Thoracic aorta (tissue), 2 donors: ENCODE measurements around the gene MORC4. TPM values are rescaled to one million over a fixed set of nuclear protein-coding genes. Genes with fewer than 3 reads are reported as not detected.

Experiments used
- ATAC-seq: fragments of 150-250 bp; one replicate; pipeline ENCODE4 v1.8.0; 2017; ENCODE audit warnings: low read depth; ENCODE audit not compliant: insufficient number of reproducible peaks, low FRiP score
- DNase-seq: peaks from one replicate; pipeline ENCODE4 v3.0.0-alpha.2; 2020; ENCODE audit warnings: low spot score
- H3K27ac ChIP-seq, 2 donors: fragments of 200-600 bp; sonication (generic); 1 replicate in 1 of 2; 2 replicates in 1 of 2; pipeline ENCODE4 v1.5.1; 2016; ENCODE audit warnings: mild to moderate bottlenecking in 2 of 2, moderate library complexity in 2 of 2
- H3K27me3 ChIP-seq: fragments of 200-600 bp; sonication (generic); replicated peaks from 2 replicates; pipeline ENCODE4 v1.6.0; 2016; ENCODE audit warnings: mild to moderate bottlenecking; ENCODE audit not compliant: insufficient read depth
- H3K36me3 ChIP-seq: fragments of 200-600 bp; sonication (generic); one replicate; pipeline ENCODE4 v1.5.1; 2016
- H3K4me1 ChIP-seq, 2 donors: fragments of 200-600 bp; sonication (generic); 1 replicate in 1 of 2; 2 replicates in 1 of 2; pipeline versions ENCODE4 v1.5.1 to v1.6.0; 2016; ENCODE audit warnings: low read depth in 2 of 2, mild to moderate bottlenecking in 1 of 2; ENCODE audit not compliant: control insufficient read depth in 1 of 2
- H3K4me3 ChIP-seq: fragments of 200-600 bp; sonication (generic); 2 replicates; pipeline ENCODE4 v1.5.1; 2016; ENCODE audit warnings: mild to moderate bottlenecking
- H3K9me3 ChIP-seq: fragments of 200-600 bp; sonication (generic); 2 replicates; pipeline ENCODE4 v1.5.1; 2016
- total RNA-seq, 2 donors: library from RNA; depleted of rRNA; stranded (reverse); fragments of >200 nt; gene quantifications; one replicate each; pipeline versions ENCODE4 v1.1.0 to v1.2.3, GENCODE V29; 2016
- TF ChIP-seq, protein P1 (sequence below): fragments of 200-600 bp; sonication (generic); IDR thresholded peaks from one replicate; pipeline ENCODE4 v1.5.1; 2019; ENCODE audit warnings: antibody characterized with exemption

Gene MORC4
- total RNA-seq, 2 donors from 2014 or later: 10.4 to 28.4 TPM

DNA sequence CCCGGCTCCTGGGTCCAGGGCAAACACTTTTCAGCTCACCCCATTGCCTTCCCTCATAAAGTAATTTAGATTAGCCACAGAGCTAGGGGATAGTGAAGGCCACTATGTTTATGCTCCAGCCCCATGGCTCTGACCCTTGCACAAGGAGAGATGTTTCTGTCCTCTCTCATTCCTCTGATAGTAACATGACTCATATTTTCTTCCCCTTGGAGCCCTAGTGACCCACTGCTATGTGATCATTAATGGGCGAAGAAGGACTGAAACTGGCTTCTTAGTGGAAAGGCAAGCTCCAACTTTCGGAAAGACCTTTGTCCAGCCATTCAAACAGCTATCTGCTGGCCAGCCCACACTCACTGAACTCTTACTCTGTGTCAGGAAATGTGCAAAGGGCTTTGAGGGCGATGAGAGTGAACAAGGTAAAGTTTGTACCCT is 67.5 kb downstream of the MORC4 start:
- Histone ChIP-seq H3K36me3 (no peaks in the 10 kb centered on the region), H3K27me3 (no peaks in the 10 kb centered on the region), H3K27ac (no peak overlapping the region), H3K4me1 (no peaks in the 10 kb centered on the region), H3K9me3 (no peaks in the 10 kb centered on the region), H3K4me3 (no peak overlapping the region)
- no peak for ATAC-seq
- TF ChIP-seq, protein P1, sequence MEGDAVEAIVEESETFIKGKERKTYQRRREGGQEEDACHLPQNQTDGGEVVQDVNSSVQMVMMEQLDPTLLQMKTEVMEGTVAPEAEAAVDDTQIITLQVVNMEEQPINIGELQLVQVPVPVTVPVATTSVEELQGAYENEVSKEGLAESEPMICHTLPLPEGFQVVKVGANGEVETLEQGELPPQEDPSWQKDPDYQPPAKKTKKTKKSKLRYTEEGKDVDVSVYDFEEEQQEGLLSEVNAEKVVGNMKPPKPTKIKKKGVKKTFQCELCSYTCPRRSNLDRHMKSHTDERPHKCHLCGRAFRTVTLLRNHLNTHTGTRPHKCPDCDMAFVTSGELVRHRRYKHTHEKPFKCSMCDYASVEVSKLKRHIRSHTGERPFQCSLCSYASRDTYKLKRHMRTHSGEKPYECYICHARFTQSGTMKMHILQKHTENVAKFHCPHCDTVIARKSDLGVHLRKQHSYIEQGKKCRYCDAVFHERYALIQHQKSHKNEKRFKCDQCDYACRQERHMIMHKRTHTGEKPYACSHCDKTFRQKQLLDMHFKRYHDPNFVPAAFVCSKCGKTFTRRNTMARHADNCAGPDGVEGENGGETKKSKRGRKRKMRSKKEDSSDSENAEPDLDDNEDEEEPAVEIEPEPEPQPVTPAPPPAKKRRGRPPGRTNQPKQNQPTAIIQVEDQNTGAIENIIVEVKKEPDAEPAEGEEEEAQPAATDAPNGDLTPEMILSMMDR: no peak
- DNase-seq: no peak

DNA sequence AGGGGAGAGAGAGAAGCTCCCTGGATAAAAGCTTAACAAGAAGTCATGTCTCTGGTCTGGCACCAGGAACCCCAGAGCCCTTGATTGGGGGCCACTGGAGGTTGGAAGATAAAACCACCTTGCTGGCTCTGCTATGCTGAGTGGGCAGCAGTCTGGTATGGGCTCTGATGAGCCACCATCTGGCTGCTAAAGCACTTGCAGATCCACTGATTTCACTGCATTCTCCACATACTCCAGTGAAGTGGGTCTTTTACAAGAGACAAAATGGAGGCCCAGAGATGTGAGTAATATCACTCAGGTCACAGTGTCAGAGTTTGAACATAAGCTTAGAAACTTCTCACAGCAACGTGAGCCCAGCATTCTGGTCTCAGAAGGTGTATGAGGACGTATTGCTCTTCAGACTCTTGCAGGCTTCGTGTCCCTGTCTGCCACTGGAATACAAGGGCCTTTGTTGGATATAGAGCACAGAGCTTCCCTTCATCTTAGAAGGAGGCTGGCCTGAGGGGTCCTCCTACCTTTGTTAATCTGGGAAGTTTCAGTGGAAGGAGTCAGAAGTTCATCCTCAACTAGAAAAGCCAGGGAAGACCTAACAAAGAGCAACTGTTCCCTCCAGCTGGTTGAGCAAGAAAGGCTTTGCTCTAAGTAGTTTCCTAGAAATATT is 68.1 kb downstream of the MORC4 start:
- Histone ChIP-seq H3K4me3 (no peak overlapping the region), H3K36me3 (no peaks in the 10 kb centered on the region), H3K27me3 (no peaks in the 10 kb centered on the region), H3K4me1 (no peaks in the 10 kb centered on the region), H3K27ac (no peak overlapping the region), H3K9me3 (no peaks in the 10 kb centered on the region)
- TF ChIP-seq, protein P1: no peak
- no peak for ATAC-seq
- no peak for DNase-seq

DNA sequence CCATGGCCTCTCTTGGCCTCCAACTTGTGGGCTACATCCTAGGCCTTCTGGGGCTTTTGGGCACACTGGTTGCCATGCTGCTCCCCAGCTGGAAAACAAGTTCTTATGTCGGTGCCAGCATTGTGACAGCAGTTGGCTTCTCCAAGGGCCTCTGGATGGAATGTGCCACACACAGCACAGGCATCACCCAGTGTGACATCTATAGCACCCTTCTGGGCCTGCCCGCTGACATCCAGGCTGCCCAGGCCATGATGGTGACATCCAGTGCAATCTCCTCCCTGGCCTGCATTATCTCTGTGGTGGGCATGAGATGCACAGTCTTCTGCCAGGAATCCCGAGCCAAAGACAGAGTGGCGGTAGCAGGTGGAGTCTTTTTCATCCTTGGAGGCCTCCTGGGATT is 71.8 kb downstream of the MORC4 start:
- Histone ChIP-seq H3K4me3 (no peak overlapping the region), H3K36me3 (no peaks in the 10 kb centered on the region), H3K9me3 (no peaks in the 10 kb centered on the region), H3K27ac (no peak overlapping the region), H3K27me3 (no peaks in the 10 kb centered on the region), H3K4me1 (no peaks in the 10 kb centered on the region)
- ATAC-seq (no peak), DNase-seq (no peak)
- TF ChIP-seq, protein P1: no peak

DNA sequence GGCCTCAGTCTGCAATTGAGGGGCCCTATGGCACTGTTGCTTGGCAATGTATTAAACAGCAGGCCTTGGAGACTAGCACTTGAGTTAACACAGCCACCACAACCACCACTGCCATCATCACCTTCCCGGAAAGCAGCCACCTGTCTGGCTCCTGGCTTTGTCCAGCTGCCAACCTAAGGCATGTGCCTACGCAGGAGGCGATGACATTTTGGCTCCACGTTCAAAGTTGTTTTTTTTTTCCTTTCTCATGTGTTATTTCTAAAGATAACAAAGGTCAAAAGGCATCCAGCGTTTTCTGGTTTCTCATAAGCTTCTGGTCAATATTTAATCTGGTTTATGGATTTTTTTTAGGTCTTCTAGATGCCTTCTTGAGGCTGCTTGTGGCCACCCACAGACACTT is 72.3 kb downstream of the MORC4 start:
- ATAC-seq (no peak), DNase-seq (no peak)
- no peaks in the 10 kb centered on the region for H3K36me3 ChIP-seq
- H3K4me1 ChIP-seq: no peaks in the 10 kb centered on the region
- H3K27ac ChIP-seq: no peak overlapping the region
- TF ChIP-seq, protein P1: no peak
- no peaks in the 10 kb centered on the region for H3K27me3 ChIP-seq
- no peaks in the 10 kb centered on the region for H3K9me3 ChIP-seq
- no peak overlapping the region for H3K4me3 ChIP-seq

DNA sequence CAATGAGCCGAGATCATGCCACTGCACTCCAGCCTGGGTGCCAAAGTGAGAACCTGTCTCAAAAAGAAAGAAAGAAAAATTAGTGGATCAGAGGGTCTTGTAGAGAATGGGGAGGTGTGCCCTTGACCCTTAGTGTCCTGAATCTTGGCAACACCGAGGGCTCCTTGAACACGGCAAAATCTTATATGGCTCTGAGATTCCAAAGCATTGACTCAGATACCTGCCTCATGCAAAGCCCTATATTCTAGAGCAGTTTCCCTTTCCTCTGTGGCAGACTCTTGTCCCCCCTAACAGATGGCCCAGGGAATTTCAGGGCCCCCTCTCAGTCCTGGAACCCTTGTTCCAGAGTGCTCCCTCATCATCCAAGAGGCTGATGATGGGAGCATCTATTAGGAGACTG is 73.0 kb downstream of the MORC4 start:
- TF ChIP-seq, protein P1: no peak
- DNase-seq (no peak), ATAC-seq (no peak)
- Histone ChIP-seq H3K27ac (no peak overlapping the region), H3K4me1 (no peaks in the 10 kb centered on the region), H3K36me3 (no peaks in the 10 kb centered on the region), H3K27me3 (no peaks in the 10 kb centered on the region), H3K9me3 (no peaks in the 10 kb centered on the region), H3K4me3 (no peak overlapping the region)
